Neural cell (in vitro differentiated cells): Measurements from ENCODE around the gene TMBIM1.

Experiments
- EP300 ChIP-seq: fragments of 450-650 bp; conservative IDR thresholded peaks from 2 replicates; pipeline ENCODE4 v1.6.1; 2014; ENCODE audit warnings: antibody characterized with exemption, mild to moderate bottlenecking, moderate library complexity; ENCODE audit not compliant: poor library complexity, severe bottlenecking
- MXI1 ChIP-seq: fragments of 450-650 bp; conservative IDR thresholded peaks from 2 replicates; pipeline ENCODE4 v1.6.1; 2014; ENCODE audit warnings: antibody characterized with exemption, mild to moderate bottlenecking; ENCODE audit not compliant: poor library complexity, severe bottlenecking
- POLR2AphosphoS5 ChIP-seq: IDR thresholded peaks from 2 replicates; pipeline ENCODE4 v1.6.1; 2012
- SMC3 ChIP-seq: fragments of 450-650 bp; conservative IDR thresholded peaks from 2 replicates; pipeline ENCODE4 v1.6.1; 2014; ENCODE audit warnings: antibody characterized with exemption, mild to moderate bottlenecking, moderate library complexity; ENCODE audit not compliant: poor library complexity
- TF ChIP-seq, protein P1 (sequence below): fragments of 450-650 bp; IDR thresholded peaks from 2 replicates; pipeline ENCODE4 v1.5.1; 2014; ENCODE audit warnings: antibody characterized with exemption, mild to moderate bottlenecking, moderate library complexity; ENCODE audit not compliant: poor library complexity, severe bottlenecking
- TF ChIP-seq, protein P2 (sequence below): IDR thresholded peaks from 2 replicates; pipeline ENCODE4 v1.6.1; 2012; ENCODE audit warnings: borderline replicate concordance

DNA sequence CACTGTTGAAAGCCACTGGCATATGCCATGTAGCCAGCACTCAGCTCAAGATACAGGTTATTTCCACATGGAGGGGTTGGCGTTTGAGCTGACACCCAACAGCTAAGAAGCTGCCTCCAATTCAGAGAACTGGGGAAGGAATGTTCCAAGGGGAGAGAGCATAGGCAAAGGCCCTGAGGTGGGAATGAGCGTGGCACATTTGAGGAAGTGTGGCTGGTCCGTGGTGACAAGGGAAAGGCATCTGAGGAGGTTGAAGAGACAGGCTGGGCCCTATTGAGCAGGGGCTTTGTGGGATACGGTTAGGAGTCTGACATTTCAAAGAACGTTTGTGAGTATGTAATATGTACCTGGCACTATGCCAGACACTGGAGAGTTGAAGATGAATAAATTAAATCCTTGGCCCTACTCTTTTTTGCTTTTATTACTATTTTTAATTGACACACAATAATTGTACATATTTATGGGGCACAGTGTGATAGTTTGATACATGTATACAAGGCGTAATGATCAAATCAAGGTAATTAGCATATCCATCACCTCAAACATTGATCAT is 27.6 kb upstream of the TMBIM1 start:
- TF ChIP-seq, protein P1, sequence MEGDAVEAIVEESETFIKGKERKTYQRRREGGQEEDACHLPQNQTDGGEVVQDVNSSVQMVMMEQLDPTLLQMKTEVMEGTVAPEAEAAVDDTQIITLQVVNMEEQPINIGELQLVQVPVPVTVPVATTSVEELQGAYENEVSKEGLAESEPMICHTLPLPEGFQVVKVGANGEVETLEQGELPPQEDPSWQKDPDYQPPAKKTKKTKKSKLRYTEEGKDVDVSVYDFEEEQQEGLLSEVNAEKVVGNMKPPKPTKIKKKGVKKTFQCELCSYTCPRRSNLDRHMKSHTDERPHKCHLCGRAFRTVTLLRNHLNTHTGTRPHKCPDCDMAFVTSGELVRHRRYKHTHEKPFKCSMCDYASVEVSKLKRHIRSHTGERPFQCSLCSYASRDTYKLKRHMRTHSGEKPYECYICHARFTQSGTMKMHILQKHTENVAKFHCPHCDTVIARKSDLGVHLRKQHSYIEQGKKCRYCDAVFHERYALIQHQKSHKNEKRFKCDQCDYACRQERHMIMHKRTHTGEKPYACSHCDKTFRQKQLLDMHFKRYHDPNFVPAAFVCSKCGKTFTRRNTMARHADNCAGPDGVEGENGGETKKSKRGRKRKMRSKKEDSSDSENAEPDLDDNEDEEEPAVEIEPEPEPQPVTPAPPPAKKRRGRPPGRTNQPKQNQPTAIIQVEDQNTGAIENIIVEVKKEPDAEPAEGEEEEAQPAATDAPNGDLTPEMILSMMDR, result no peak
- TF ChIP-seq SMC3, result no peak
- TF ChIP-seq POLR2AphosphoS5, result no peak
- no peak for TF ChIP-seq EP300
- TF ChIP-seq, protein P2, sequence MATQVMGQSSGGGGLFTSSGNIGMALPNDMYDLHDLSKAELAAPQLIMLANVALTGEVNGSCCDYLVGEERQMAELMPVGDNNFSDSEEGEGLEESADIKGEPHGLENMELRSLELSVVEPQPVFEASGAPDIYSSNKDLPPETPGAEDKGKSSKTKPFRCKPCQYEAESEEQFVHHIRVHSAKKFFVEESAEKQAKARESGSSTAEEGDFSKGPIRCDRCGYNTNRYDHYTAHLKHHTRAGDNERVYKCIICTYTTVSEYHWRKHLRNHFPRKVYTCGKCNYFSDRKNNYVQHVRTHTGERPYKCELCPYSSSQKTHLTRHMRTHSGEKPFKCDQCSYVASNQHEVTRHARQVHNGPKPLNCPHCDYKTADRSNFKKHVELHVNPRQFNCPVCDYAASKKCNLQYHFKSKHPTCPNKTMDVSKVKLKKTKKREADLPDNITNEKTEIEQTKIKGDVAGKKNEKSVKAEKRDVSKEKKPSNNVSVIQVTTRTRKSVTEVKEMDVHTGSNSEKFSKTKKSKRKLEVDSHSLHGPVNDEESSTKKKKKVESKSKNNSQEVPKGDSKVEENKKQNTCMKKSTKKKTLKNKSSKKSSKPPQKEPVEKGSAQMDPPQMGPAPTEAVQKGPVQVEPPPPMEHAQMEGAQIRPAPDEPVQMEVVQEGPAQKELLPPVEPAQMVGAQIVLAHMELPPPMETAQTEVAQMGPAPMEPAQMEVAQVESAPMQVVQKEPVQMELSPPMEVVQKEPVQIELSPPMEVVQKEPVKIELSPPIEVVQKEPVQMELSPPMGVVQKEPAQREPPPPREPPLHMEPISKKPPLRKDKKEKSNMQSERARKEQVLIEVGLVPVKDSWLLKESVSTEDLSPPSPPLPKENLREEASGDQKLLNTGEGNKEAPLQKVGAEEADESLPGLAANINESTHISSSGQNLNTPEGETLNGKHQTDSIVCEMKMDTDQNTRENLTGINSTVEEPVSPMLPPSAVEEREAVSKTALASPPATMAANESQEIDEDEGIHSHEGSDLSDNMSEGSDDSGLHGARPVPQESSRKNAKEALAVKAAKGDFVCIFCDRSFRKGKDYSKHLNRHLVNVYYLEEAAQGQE, result no peak
- no peak for TF ChIP-seq MXI1
